ENCODE results near the gene EBLN2. TPM values are rescaled to one million over a fixed set of nuclear protein-coding genes. Genes with fewer than 3 reads are reported as not detected.

EBLN2 gene
- total and polyA plus RNA-seq, 9 of the 15 experiments (the other 6 are each of a cell fraction or from before 2014, with no cell fraction given), result 0.39 to 4.6 (median 2.2) TPM

- TF ChIP-seq AFF4 (CRISPR knock-in tag; IDR thresholded peaks at IDR 0.05), result no peak
- no peak for TF ChIP-seq MBD1 (CRISPR knock-in tag; IDR thresholded peaks at IDR 0.05)
- no peak for TF ChIP-seq ETS2 (tag; IDR thresholded peaks at IDR 0.05; ENCODE audit: borderline replicate concordance, poor library complexity, severe bottlenecking)
- TF ChIP-seq MTA3 (IDR thresholded peaks at IDR 0.05; ENCODE audit: borderline replicate concordance), result no peak
- peak; percentile 86 to 87 for TF ChIP-seq KDM1A (IDR thresholded peaks at IDR 0.05)
- TF ChIP-seq ZNF24 (IDR thresholded peaks at IDR 0.05), result no peak
- TF ChIP-seq HDAC1 (IDR thresholded peaks at IDR 0.05), result peak in 1 of 2 experiments; percentile 58; a peak in 1 of 4 replicates
- no peak for TF ChIP-seq ATF2 (CRISPR knock-in tag; IDR thresholded peaks at IDR 0.05)
- no peak for TF ChIP-seq NR2C2 (CRISPR knock-in tag; IDR thresholded peaks at IDR 0.05)
- TF ChIP-seq NR2C2 (tag; IDR thresholded peaks at IDR 0.05), result peak; percentile 76
- TF ChIP-seq FIP1L1 (IDR thresholded peaks at IDR 0.05; ENCODE audit: low read depth, low read length, poor library complexity, severe bottlenecking), result no peak
- TF ChIP-seq ETV1 (tag; conservative IDR thresholded peaks at IDR 0.05; ENCODE audit: low read depth), result peak; percentile 54
- TF ChIP-seq CREB5 (CRISPR knock-in tag; IDR thresholded peaks at IDR 0.05), result no peak
- TF ChIP-seq ZNF140 (CRISPR knock-in tag; IDR thresholded peaks at IDR 0.05), result no peak
- no peak for TF ChIP-seq NR0B1 (IDR thresholded peaks at IDR 0.05; ENCODE audit: partially characterized antibody)
- peak in 1 of 2 experiments; percentile 48; a peak in 1 of 4 replicates for TF ChIP-seq RCOR1 (IDR thresholded peaks at IDR 0.05; ENCODE audit: borderline replicate concordance in 1 of 2, low read depth in 2 of 2, low read length in 2 of 2)
- peak; percentile 67 for TF ChIP-seq NR2C1 (IDR thresholded peaks at IDR 0.05)
- peak; percentile 63 for TF ChIP-seq NR2C1 (tag; IDR thresholded peaks at IDR 0.05)
- TF ChIP-seq SMARCA4 (IDR thresholded peaks at IDR 0.05), result peak; percentile 42
Observed at GRCh38 chr3:73073091-73073707, 11.7 kb downstream of the EBLN2 start (continued).

Data from K562 (cell line).